A549 (cell line): ENCODE results near the gene SPATA9. TPM values are rescaled to one million over a fixed set of nuclear protein-coding genes. Genes with fewer than 3 reads are reported as not detected.

ENCODE experiments used
- ATAC-seq, 2 experiments: fragments of 200-7000 bp in 1 of 2; fragments of >200 bp in 1 of 2; cut with Nextera tagmentation in 1 of 2; cut with Tn5 transposase in 1 of 2; 3 replicates each; pipeline versions ENCODE4 v1.8.0 to v1.9.1; 2018 to 2020; ENCODE audit warnings: mild to moderate bottlenecking in 1 of 2, moderate library complexity in 1 of 2
- CTCF ChIA-PET: fragments of 300-600 bp; sonication (Branson Sonifier 250); formaldehyde crosslinking; extraction: SDS; loops from one replicate; lab custom pipeline; 2021; ENCODE audit warnings: antibody characterized with exemption, inconsistent platforms; lab: Yijun Ruan, JAX
- POLR2A ChIA-PET: fragments of 350-600 bp; formaldehyde crosslinking; extraction: SDS; loops from one replicate; lab custom pipeline; 2021; ENCODE audit warnings: antibody characterized with exemption, inconsistent platforms; lab: Yijun Ruan, JAX
- DNase-seq, 2 experiments: peaks; one replicate each; pipeline versions ENCODE4 v3.0.0 to v3.0.0-alpha.2; 2011 to 2016; ENCODE audit warnings: low read depth in 1 of 2, low spot score in 1 of 2
- FAIRE-seq: peaks from 2 replicates; lab custom pipeline; 2011; peaks lifted over from hg19 to GRCh38; lab: Jason Lieb, UNC
- H3K27ac ChIP-seq, 2 experiments: fragments of >200 bp; sonication (Bioruptor Twin); formaldehyde crosslinking; 3 replicates each; pipeline ENCODE4 v1.5.1; 2016 to 2017
- H3K4me1 ChIP-seq: fragments of >200 bp; sonication (Bioruptor Twin); formaldehyde crosslinking; 3 replicates; pipeline ENCODE4 v1.6.1; 2016
- H3K4me2 ChIP-seq: fragments of >200 bp; sonication (Bioruptor Twin); formaldehyde crosslinking; 3 replicates; pipeline ENCODE4 v1.6.1; 2016
- H3K4me3 ChIP-seq: fragments of >200 bp; sonication (Bioruptor Twin); formaldehyde crosslinking; 3 replicates; pipeline ENCODE4 v1.5.1; 2016
- H3K9me3 ChIP-seq: fragments of >200 bp; sonication (Bioruptor Twin); formaldehyde crosslinking; 3 replicates; pipeline ENCODE4 v1.6.1; 2016
- BCL3 ChIP-seq: fragments of >200 bp; sonication (Bioruptor Twin); formaldehyde crosslinking; IDR thresholded peaks from 3 replicates; pipeline ENCODE4 v1.6.1; 2016
- CBX2 ChIP-seq: fragments of 200-600 bp; sonication (generic); IDR thresholded peaks from 2 replicates; pipeline ENCODE4 v1.6.1; 2016; ENCODE audit warnings: low read depth, mild to moderate bottlenecking, borderline replicate concordance
- E2F6 ChIP-seq: IDR thresholded peaks from 2 replicates; pipeline ENCODE4 v1.6.1; 2012; ENCODE audit warnings: low read depth, borderline replicate concordance
- FOSB ChIP-seq: fragments of 250-450 bp; sonication (Bioruptor Pico); IDR thresholded peaks from 2 replicates; pipeline ENCODE4 v1.5.0; 2020; ENCODE audit warnings: mild to moderate bottlenecking, moderate library complexity
- FOSL2 ChIP-seq, 2 experiments: fragments of 450-650 bp in 1 of 2; fragments of >200 bp in 1 of 2; sonication (Bioruptor Twin) in 1 of 2; formaldehyde crosslinking; IDR thresholded peaks; 2 replicates each; pipeline versions ENCODE4 v1.5.0 to v1.6.1; 2016 to 2020; ENCODE audit warnings: mild to moderate bottlenecking in 1 of 2, moderate library complexity in 1 of 2
- GATA3 ChIP-seq: IDR thresholded peaks from 2 replicates; pipeline ENCODE4 v1.6.1; 2012; ENCODE audit warnings: borderline replicate concordance
- HES2 ChIP-seq: fragments of >200 bp; sonication (Bioruptor Twin); formaldehyde crosslinking; IDR thresholded peaks from 2 replicates; pipeline ENCODE4 v1.6.1; 2016
- HOXA7 ChIP-seq: fragments of 250-450 bp; sonication (Bioruptor Pico); IDR thresholded peaks from 2 replicates; pipeline ENCODE4 v1.5.0; 2020; ENCODE audit warnings: mild to moderate bottlenecking, moderate library complexity
- JUN ChIP-seq, 2 experiments: fragments of >200 bp; sonication (Bioruptor Twin); formaldehyde crosslinking; IDR thresholded peaks; 2 replicates in 1 of 2; 3 replicates in 1 of 2; pipeline ENCODE4 v1.6.1; 2016 to 2017
- MAX ChIP-seq: IDR thresholded peaks from 2 replicates; pipeline ENCODE4 v1.6.1; 2012
- MAZ ChIP-seq: fragments of 150-350 bp; IDR thresholded peaks from 2 replicates; pipeline ENCODE4 v1.6.1; 2014; ENCODE audit warnings: antibody characterized with exemption, low read depth, low read length, borderline replicate concordance
- NPAS2 ChIP-seq: fragments of 250-450 bp; sonication (Bioruptor Pico); IDR thresholded peaks from 2 replicates; pipeline ENCODE4 v1.8.0; 2022; ENCODE audit warnings: mild to moderate bottlenecking, moderate library complexity, borderline replicate concordance
- PBX3 ChIP-seq: IDR thresholded peaks from 2 replicates; pipeline ENCODE4 v1.6.1; 2012
- PHF8 ChIP-seq: fragments of 200-600 bp; sonication (generic); IDR thresholded peaks from 2 replicates; pipeline ENCODE4 v1.6.1; 2016; ENCODE audit warnings: low read depth, mild to moderate bottlenecking, antibody characterized with exemption, moderate library complexity, borderline replicate concordance
- POLR2AphosphoS2 ChIP-seq: conservative IDR thresholded peaks from 2 replicates; pipeline ENCODE4 v1.6.1; 2012; ENCODE audit warnings: low read length, improper control_type of control experiment, inconsistent platforms
- RAD21 ChIP-seq, 2 experiments: fragments of >200 bp in 1 of 2; sonication (Bioruptor Twin) in 1 of 2; formaldehyde crosslinking in 1 of 2; IDR thresholded peaks in 1 of 2; conservative IDR thresholded peaks in 1 of 2; 2 replicates in 1 of 2; 3 replicates in 1 of 2; pipeline ENCODE4 v1.6.1; 2012 to 2018; ENCODE audit warnings: inconsistent platforms in 1 of 2
- REST ChIP-seq: fragments of 200-600 bp; sonication (generic); IDR thresholded peaks from 2 replicates; pipeline ENCODE4 v1.6.1; 2016; ENCODE audit warnings: antibody characterized with exemption, mild to moderate bottlenecking, moderate library complexity
- RFX5 ChIP-seq: fragments of 450-650 bp; IDR thresholded peaks from 2 replicates; pipeline ENCODE4 v1.7.1; 2014; ENCODE audit warnings: antibody characterized with exemption, mild to moderate bottlenecking, moderate library complexity
- SREBF2 ChIP-seq: fragments of 450-650 bp; IDR thresholded peaks from 2 replicates; pipeline ENCODE4 v1.6.1; 2014; ENCODE audit warnings: mild to moderate bottlenecking, moderate library complexity
- USF2 ChIP-seq: fragments of 450-650 bp; IDR thresholded peaks from 2 replicates; pipeline ENCODE4 v1.6.1; 2014; ENCODE audit warnings: antibody characterized with exemption
- WGBS: methylation state at CpG from one replicate; pipeline ENCODE4 v1.1.6; 2017; ENCODE audit errors: missing lambda C conversion rate; 5-methylcytosine and 5-hydroxymethylcytosine counted together
- polyA plus RNA-seq, 4 experiments: library from polyadenylated mRNA; depleted of rRNA in 3 of 4; stranded (reverse); fragments of >200 nt; fragmentation: RNase III in 1 of 4; extraction: RNeasy Plus Mini Kit Qiagen cat#74134 plus additional on column Dnase treatment in 1 of 4; gene quantifications; 2 replicates in 3 of 4; 3 replicates in 1 of 4; pipeline ENCODE4 v1.2.3, GENCODE V29; 2011 to 2017

SPATA9 gene
- polyA plus RNA-seq, 2 of the 4 experiments (the other 2 are of a cell fraction), result 0.16 TPM; not detected in 1

- 80% methylated on average over 5 of the region's 5 CpGs for WGBS
- no peaks in the 10 kb centered on the region for H3K9me3 ChIP-seq
- no peak overlapping the region for H3K4me3 ChIP-seq
- H3K4me2 ChIP-seq, result no peak overlapping the region
- H3K4me1 ChIP-seq, result 0 out of 3 replicates have a peak, but pooled peaks cover 4% of the 10 kb centered on the region
- ChIA-PET CTCF (interaction anchor here (0.7 to 1.8 kb wide), 5 partner anchors 20 to 69 kb away, joined by 3 to 5 read pairs (median 4); partner anchors contain the start of genes ARSK, RFESD and SKIC3), POLR2A (no interaction called here)
- ATAC-seq, result no peak
- no peak for DNase-seq
- no peak for FAIRE-seq
- no peak overlapping the region for H3K27ac ChIP-seq
- TF ChIP-seq RAD21 (conservative IDR thresholded peaks at IDR 0.05 in 1 of 2, IDR thresholded peaks at IDR 0.05 in 1 of 2), result no peak
Measured at GRCh38 chr5:95623706-95624105, 59.1 kb downstream of the SPATA9 start.

GRCh38 chr5:95621839-95622629 is 60.8 kb downstream of the SPATA9 start:
- TF ChIP-seq JUN (IDR thresholded peaks at IDR 0.05) (no peak), GATA3 (no peak), POLR2AphosphoS2 (no peak), BCL3 (no peak), SREBF2 (no peak), MAX (no peak), FOSB (CRISPR knock-in tag) (no peak), HES2 (no peak), CBX2 (no peak), HOXA7 (no peak), PBX3 (no peak), NPAS2 (CRISPR knock-in tag) (no peak), PHF8 (no peak)
- Histone ChIP-seq H3K4me1 (0 out of 3 replicates have a peak, but pooled peaks cover 4% of the 10 kb centered on the region), H3K4me3 (no peak overlapping the region), H3K9me3 (no peaks in the 10 kb centered on the region), H3K4me2 (no peak overlapping the region), H3K27ac (no peak overlapping the region)
- ChIA-PET CTCF (interaction anchor here (1.7 to 1.8 kb wide), 2 partner anchors 21 to 23 kb away, joined by 4 to 5 read pairs; no protein-coding TSS in a partner anchor), POLR2A (no interaction called here)
- FAIRE-seq (no peak), ATAC-seq (no peak), DNase-seq (no peak)
- 68% methylated on average over 8 of the region's 8 CpGs for WGBS

- Histone ChIP-seq H3K4me2 (peak overlapping the region; percentile 97), H3K4me1 (0 out of 3 replicates have a peak, but pooled peaks cover 4% of the 10 kb centered on the region), H3K4me3 (peak overlapping the region; percentile 56), H3K27ac (peak overlapping the region; percentile 69 to 87), H3K9me3 (no peaks in the 10 kb centered on the region)
- ChIA-PET POLR2A (no interaction called here), CTCF (no interaction called here)
- TF ChIP-seq USF2, result no peak
- no peak for TF ChIP-seq MAZ
- peak; percentile 46 for TF ChIP-seq E2F6
- no peak for TF ChIP-seq FOSL2 (IDR thresholded peaks at IDR 0.05)
- TF ChIP-seq FOSL2 (CRISPR knock-in tag; IDR thresholded peaks at IDR 0.05), result no peak
- no peak for TF ChIP-seq REST
- TF ChIP-seq PHF8, result no peak
- TF ChIP-seq RFX5, result peak; percentile 72; the same call in 1 of the 2 replicates
- peak; percentile 26; the same call in 1 of the 2 replicates for TF ChIP-seq MAX
- DNase-seq (peak; percentile 7 to 16), ATAC-seq (peak; percentile 32 to 41), FAIRE-seq (no peak)
- 34% methylated on average over 44 of the region's 92 CpGs for WGBS
Measured at GRCh38 chr5:95620870-95621838, 61.6 kb downstream of the SPATA9 start.
